Activated CD8-positive, alpha-beta memory T cell treated with anti-CD3 and anti-CD28 coated beads for 48 hours (primary cell): ENCODE measurements around the gene ZNHIT6.
A peak's percentile ranks its signal among the peaks of the same experiment; 100 is the strongest.
"Not testable (repeated sequence)": the region's sequence is repeated elsewhere in the genome, so short reads cannot be mapped to it uniquely, and the experiment has no call there.

Experiments used
- DNase-seq, 3 experiments: peaks; one replicate each; pipeline ENCODE4 v3.0.0-alpha.2; 2020; ENCODE audit warnings: low read depth in 2 of 3, low spot score in 2 of 3

Gene ZNHIT6, protein sequence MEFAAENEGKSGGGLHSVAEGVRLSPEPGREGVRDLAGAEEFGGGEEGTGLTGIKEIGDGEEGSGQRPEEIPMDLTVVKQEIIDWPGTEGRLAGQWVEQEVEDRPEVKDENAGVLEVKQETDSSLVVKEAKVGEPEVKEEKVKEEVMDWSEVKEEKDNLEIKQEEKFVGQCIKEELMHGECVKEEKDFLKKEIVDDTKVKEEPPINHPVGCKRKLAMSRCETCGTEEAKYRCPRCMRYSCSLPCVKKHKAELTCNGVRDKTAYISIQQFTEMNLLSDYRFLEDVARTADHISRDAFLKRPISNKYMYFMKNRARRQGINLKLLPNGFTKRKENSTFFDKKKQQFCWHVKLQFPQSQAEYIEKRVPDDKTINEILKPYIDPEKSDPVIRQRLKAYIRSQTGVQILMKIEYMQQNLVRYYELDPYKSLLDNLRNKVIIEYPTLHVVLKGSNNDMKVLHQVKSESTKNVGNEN

DNA sequence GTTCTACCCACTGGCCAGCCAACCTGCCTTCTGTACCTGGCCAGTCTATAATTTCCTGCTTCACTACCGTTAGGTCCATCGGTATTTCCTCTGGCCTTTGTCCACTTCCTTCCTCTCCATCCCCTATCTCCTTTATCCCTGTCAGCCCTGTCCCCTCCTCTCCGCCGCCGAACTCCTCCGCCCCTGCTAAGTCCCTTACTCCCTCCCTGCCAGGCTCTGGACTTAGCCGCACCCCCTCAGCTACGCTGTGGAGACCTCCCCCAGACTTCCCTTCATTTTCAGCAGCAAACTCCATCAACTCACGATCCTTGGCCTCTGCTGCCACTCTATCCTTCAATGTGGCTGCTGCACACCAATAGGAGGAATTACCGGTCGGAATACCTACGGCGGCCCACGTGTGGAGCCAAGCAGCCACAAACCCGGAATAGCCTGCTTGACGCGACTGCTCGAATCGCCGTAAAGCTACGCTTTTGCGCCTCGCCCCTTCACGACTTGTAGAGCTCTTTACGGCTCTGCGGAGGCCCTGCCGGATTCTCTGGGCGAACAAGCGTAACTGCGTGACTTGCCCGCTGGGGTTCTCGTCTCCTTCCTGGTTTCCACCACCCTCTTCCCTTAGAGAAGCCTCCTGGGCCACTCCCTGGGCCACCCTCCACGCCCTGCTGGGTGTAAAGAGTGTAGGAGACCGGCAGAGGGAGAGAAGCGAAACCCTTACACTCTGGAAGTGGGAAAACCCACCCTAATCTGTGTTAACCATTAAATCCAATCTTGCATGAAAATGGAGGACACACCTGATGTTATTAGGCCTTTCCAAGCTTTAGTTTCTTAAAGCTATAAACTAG lies at the start of gene ZNHIT6:
Gene ZNHIT6 (minus strand): TSS at position 444 of the 839 bp plus-strand sequence. CDS start 149 bp downstream, at position 295.
- DNase-seq, result peak; percentile 46 to 73 (median 65)

DNA sequence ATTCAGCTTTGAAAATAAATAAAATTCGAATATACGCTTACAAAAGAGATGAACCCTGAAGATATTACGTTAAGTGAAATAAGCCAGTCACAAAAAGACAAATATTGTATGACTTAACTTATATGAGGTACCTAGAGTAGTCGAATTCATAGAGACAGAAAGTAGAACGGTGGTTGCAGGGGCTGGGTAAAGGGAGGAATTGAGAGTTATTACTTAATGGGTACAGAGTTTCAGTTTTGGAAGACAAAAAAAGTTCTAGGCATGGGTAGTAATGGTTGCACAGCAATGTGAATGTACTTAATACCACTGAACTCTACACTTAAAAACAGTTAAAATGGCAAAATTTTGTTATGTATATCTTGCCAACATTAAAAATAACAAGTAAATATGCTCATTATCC lies 48.6 kb upstream of the ZNHIT6 start:
- DNase-seq, result no peak

DNA sequence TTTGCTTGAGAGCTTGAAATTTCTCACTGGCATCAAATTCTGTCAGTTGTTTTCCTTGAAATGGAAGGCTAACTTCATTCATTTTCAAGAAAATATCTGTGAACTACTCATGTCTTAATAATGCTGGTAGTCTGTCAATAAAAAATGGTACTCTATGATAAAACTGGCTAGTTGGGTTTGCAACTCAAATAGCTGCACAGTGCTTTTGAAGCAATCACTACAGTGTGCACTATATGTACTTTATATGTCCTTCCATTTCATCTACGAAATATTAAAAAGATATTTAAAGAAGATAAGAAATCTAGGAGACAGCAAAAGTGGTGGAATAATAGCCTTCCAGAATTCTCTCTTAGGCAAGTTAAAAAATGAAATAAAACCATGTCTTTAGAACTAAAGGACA lies 39.9 kb upstream of the ZNHIT6 start:
- no peak for DNase-seq

DNA sequence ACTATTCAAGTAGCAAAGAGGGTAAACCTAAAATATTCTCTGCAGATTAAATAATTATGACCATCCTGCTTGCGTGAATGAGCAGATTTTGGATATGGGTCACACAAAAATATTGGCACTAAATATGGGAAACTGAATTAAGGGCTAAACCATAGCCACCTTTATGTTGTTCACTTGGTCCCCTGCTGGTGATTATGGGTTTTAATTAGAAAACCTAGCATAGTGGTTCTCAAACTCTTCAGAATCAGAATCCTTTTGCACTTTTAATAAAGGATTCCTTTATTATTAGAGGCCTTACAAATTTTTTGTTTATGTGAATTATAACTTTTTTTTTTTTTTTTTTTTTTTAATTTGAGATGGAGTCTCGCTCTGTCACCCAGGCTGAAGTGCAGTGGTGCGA lies 38.5 kb upstream of the ZNHIT6 start:
- no peak for DNase-seq

DNA sequence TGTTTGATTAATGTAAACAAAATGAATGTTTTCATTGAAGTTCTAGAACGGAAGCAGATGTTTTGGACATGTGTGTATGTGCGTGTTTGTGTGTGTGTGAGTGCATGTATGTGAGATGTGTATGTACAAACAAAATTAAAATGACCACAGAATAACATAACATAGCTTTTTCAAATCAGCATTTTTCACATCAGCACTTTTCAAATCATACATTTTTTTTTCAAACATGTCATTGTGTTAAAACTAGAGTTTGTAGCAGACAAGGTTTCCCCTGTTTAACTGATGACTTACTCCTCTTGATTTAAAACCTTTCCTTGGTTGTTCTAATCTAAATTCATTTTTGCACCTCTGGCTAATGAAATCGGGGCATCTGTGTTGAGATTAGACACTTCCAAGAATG lies 35.6 kb upstream of the ZNHIT6 start:
- no peak for DNase-seq

DNA sequence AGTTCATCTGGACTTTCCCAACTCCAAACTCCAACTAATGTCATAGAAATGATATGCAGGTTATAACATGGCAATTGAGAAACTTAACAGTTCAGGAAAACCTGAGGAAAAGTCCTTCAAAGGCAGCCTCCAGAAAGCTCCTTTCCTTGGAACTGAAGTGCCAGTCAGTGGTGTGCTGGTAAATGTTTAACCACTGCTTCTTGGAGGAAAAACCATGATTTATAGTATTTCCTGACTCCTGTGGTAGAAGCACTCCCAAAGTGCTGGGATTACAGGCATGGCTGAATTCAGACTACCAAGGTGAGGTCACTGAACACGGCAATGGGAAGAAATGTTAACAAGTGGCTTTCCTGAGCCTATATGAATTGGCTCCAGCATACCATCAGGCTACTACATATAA lies 26.7 kb upstream of the ZNHIT6 start:
- DNase-seq, result no peak

DNA sequence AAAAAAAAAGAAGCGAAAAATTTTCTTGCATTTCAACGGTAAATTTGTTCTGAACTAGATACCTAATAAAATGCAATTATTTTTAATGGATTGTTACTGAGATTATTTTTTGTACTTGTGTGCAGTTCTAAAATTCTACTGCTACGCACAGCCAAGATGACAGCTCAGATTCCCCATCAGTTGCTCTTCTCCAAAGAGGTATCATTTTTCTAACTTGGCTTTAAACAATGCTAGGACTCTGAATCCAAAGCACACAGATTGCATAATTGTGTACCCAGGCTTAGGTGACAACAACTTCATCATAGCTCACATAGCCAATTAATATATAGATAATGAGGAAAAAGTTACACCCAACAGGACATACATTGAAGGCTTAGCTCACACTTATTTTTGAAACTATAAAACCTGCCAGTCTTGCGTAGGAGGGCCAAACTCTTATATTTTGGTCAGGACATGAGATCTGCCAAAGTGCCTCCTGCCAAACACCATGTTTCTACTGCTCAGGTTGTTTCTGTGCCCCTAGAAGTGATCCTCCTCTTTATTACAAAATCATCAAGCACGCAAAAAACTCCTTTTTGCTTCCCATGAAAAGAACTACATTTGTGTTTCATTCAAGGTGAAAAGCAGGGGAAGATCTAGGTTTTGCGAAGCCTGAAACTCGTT lies 10.6 kb upstream of the ZNHIT6 start:
- DNase-seq, result no peak

DNA sequence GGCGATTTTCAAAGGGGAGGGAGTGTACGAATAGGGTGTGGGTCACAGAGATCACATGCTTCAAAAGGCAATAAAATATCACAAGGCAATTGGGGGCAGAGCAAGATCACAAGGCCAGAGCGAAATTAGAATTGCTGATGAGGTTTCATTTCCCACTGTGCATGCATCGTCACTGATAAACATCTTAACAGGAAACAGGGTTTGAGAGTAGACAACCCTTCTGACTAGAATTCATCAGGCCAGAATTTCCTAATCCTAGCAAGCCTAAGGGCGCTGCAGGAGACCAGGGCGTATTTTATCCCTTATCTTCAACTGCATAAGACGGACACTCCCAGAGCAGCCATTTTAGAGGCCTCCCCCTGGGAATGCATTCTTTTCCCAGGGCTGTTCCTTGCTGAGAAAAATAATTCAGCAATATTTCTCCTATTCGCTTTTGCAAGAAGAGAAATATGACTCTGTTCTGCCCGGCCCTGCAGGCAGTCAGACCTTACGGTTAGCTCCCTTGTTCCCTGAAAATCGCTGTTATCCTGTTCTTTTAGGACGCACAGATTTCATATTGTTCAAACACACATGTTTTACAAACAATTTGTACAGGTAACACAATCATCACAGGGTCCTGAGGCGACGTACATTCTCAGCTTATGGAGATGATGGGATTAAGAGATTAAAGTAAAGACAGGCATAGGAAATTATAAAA lies 6.3 kb upstream of the ZNHIT6 start:
- not testable (repeated sequence) for DNase-seq

DNA sequence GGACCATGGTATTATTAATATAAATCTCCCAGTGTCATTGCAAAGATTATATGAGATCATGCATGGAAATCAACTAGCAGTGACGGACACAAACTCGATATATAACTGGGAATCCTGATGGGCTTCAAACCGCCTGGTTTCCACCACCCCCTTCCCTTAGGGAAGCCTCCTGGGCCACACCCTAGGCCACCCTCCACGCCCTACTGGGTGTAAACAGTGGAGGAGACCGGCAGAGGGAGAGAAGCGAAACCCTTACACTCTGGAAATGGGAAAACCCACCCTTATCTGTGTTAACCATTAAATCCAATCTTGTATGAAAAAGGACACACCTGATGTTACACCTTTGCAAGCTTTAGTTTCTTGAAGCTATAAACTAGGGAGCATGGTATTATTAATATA lies 595 bp upstream of the ZNHIT6 start:
- DNase-seq, result no peak

DNA sequence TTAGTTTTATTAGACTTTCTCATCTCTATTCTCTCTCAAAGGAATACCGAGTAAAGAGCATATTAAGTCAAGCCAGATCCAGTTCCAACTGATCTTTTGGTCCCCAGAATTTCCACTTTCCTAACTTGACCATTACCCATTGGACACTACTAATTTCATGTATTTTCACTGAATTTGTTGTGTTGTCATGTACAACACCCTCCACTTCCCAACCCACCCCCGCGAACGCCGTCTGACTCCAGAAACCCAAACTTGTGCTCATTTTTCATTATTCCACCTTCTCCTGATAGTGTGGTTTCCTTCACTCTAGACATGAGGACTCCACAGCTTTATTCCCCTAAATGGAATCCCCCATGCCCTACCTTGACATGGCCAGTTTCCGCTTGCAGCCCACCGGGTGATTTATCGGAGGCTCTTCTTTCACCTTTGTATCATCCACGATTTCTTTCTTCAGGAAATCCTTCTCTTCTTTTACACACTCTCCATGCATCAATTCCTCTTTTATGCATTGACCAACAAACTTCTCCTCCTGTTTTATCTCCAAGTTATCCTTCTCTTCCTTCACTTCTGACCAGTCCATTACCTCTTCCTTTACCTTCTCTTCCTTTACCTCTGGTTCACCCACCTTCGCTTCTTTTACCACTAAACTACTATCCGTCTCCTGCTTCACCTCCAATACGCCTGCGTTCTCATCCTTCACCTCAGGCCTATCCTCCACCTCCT lies 805 bp downstream of the ZNHIT6 start:
- no peak for DNase-seq

DNA sequence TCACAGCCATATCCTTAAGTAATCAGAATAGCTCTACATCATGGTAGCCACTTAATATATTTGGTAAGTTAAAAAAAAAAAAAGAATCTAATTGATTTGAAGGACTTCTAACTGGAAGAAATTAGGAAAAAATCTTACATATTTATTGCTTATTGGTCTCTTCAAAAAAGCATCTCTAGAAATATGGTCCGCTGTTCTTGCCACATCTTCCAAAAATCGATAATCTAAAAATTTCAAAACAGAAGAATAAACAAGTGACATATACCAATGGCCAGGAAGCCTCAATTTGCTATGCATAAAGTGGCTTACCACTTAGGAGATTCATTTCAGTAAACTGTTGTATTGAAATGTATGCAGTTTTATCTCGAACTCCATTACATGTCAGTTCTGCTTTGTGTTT lies 2.3 kb downstream of the ZNHIT6 start:
- DNase-seq, result no peak

DNA sequence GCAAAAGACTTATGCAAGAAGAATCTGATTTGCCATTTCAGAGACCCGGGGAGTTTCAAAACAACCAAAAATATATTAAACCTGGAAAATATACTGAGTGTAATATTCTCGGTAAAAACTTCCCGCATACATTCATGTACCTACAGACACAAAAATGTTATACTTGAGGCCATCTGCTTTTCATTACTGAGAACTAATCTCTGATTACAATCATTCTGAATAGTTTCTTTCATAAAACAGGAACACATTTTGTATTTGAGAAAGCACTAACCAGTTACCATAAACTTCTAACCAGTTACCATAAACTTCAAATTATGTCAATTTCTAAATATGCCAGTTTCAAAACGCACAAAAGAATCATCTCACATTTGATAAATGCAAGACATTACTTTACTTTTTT lies 7.8 kb downstream of the ZNHIT6 start:
- no peak for DNase-seq

DNA sequence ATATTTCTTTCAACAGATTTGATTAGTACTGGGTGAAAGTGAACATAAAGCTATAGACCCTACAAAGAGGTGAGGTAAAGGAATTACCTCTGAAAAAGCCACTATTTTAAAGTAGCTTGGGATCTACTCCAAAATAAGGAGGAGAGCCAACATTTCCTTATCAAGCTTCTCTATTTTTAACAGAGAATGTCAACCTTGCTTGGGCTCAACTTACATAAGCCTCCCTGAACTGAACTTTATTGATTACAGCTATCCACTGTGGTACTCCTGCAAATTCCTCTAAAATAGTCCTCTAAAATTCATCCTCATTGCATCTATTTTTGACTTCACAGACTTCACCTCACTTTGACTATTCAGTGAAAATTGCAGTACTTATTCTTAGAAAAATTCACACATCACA lies 10.3 kb downstream of the ZNHIT6 start:
- no peak for DNase-seq

DNA sequence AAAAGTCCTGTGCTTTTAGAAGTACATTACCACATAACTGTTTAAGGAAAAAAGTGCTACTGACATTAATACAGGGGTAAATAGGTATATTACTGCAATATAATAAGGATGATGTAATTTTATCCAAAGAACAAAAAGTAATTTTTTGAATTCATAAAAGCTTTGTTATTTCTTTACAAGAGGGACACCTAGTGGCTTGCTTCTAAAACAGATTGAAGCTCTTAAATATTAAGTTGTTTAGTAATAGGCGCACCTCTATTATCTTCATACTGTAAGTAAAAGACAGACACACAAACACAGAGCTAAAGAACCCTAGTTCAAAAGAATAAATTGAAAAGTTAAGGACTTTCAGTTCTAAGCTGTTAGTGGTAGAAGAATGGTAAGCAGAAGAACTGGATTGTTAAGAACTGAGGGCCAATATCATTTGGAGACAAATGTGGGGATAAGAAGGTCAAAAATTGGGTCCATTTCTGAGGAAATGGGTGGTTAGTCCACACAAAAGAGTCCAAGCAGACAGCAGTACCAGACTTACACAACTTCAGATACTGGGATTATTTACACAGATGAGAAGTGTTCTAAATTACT lies 15.4 kb downstream of the ZNHIT6 start:
- DNase-seq, result no peak

DNA sequence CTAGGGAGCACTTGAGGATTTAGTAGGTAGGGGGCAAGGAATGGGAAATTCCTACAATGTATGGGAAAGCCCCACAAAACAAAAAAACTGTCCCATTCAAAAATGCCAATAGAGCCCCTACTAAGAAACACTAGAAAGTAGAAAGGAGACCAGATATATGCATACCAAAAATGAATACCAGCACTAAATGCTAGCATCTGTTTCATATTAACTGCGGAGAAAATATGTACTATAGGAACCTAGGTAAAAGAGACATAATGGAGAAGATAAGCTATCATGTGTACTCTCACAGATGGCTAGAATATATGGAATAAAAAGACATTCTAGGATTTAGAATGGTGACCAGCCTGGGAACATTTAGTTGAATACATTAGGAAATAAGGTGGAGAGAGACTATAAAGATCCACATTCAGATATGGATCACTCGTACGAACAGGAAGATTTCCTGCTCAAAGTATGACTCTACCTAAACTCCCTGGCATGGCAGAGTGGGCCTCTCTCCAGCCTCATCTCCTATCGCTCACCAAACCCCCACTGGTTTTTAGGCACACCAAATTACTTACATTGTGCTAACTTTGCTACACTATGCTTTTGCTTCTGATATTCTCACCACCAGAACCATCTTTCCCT lies 18.3 kb downstream of the ZNHIT6 start:
- no peak for DNase-seq

DNA sequence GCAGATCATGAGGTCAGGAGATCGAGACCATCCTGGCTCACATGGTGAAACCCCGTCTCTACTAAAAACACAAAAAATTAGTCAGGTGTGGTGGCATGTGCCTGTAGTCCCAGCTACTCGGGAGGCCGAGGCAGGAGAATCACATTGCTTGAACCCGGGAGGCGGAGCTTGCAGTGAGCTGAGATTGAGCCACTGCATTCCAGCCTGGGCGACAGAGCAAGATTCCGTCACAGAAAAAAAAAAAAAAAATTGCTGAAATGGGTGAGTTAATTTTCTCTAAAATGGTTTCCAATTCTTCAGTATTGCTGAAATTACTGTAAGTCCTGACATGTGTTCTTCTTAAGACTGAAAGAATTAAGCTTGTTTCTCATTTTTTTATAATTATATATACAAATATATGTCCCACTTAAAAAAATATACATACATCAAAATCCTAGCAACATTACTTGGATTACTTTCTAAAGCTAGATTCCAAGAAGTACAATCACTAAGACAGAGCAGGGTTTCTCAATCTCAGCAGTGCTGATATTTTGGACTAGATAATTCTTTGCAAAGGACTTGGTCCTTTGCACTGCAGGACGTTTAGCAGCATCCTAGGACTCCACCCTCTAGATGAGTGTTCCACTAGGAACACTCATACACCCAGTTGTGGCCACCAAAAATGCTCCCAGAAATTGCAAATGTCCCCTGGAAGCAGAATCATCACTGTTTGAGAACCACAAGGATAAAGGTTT lies 24.8 kb downstream of the ZNHIT6 start:
- no peak for DNase-seq

DNA sequence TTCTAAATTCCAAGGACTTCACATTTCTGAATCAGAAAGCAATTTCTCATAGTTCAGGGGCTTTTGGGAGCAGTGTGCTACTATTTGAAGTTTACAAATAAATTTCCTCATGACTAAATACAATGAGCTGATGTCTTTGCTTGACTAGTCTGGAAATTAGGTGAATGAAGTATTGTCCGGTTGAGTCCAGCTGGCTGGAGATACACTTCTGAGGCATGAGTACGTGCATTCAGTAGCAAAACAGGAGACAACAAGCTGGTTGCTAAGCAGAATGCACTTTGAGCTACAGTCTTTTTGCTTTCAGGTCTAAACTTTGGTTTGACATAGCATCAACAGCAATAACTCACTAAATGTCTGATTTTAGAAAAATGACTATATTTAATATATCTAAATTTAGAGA lies 27.1 kb downstream of the ZNHIT6 start:
- DNase-seq, result no peak

DNA sequence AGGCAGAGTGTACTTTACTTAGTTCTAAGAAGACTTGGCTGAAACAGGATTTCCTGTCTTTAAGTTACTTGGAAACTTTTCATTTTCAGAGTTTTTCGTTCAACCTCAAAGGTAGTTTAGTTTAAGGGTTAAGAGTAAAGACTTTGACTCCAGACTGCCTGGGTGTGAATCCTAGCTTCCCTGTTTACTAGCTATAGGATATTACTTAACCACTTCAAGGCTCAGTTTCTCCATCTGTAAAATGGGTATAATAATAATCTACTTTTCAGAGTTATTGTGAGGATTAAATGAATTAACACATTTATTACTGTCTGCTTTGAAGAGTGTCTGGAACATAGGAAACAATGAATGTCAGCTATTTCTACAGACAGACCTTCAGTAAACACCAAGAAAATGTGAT lies 30.0 kb downstream of the ZNHIT6 start:
- no peak for DNase-seq

DNA sequence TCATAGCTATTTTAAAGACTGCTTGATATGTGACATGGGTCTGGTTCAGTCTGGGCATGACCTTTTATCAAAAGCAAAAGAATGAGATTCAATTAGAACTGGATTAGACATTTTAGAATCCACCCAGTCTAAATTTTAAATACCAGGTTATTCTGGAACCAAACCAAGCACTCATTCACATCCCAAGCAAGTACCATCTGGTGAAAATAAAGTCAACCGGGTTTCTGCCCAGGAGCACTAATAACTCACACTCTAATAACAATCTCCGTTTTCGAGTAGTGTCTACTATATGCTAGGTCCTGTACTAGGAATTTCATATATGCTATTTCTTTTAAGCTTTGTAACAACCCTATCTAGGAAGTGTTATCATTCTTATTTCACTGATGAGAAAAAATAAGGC lies 30.6 kb downstream of the ZNHIT6 start:
- DNase-seq, result no peak
